ENCODE results near the gene SMARCC1.
"Not testable (repeated sequence)": the region's sequence is repeated elsewhere in the genome, so short reads cannot be mapped to it uniquely, and the experiment has no call there.

Gene SMARCC1

GRCh38 chr3:47762233-47762632 lies 19.5 kb downstream of the SMARCC1 start:
- DNase-seq, result no peak

GRCh38 chr3:47761046-47761445 lies 20.6 kb downstream of the SMARCC1 start:
- no peak for DNase-seq

GRCh38 chr3:47760207-47760606 lies 21.5 kb downstream of the SMARCC1 start:
- not testable (repeated sequence) for DNase-seq

- no peak for DNase-seq
These were observed 23.2 kb downstream of the SMARCC1 start for GRCh38 chr3:47758261-47759025.

- no peak for DNase-seq
These were observed 29.0 kb downstream of the SMARCC1 start for GRCh38 chr3:47752716-47753115.

GRCh38 chr3:47750811-47751354 lies 30.8 kb downstream of the SMARCC1 start:
- not testable (repeated sequence) for DNase-seq

GRCh38 chr3:47747558-47747957 lies 34.1 kb downstream of the SMARCC1 start:
- no peak for DNase-seq

- DNase-seq, result no peak
These were observed 35.4 kb downstream of the SMARCC1 start for GRCh38 chr3:47746264-47746663.

- DNase-seq, result no peak
These were observed 37.8 kb downstream of the SMARCC1 start for GRCh38 chr3:47743855-47744254.

GRCh38 chr3:47743352-47743751 lies 38.3 kb downstream of the SMARCC1 start:
- DNase-seq, result not testable (repeated sequence)

- DNase-seq, result no peak
These were observed 39.8 kb downstream of the SMARCC1 start for GRCh38 chr3:47741925-47742324.

GRCh38 chr3:47732143-47732542 lies 49.5 kb downstream of the SMARCC1 start:
- DNase-seq, result no peak

- no peak for DNase-seq
These were observed 50.6 kb downstream of the SMARCC1 start for GRCh38 chr3:47731061-47731460.

GRCh38 chr3:47722859-47723258 lies 58.8 kb downstream of the SMARCC1 start:
- DNase-seq, result no peak

GRCh38 chr3:47717448-47717847 lies 64.2 kb downstream of the SMARCC1 start:
- not testable (repeated sequence) for DNase-seq

GRCh38 chr3:47716656-47717055 lies 65.0 kb downstream of the SMARCC1 start:
- DNase-seq, result no peak

- DNase-seq, result no peak
These were observed 65.8 kb downstream of the SMARCC1 start for GRCh38 chr3:47715928-47716327.

- no peak for DNase-seq
These were observed 67.1 kb downstream of the SMARCC1 start for GRCh38 chr3:47714606-47715005.

- no peak for DNase-seq
These were observed 68.0 kb downstream of the SMARCC1 start for GRCh38 chr3:47713655-47714054.

GRCh38 chr3:47712398-47712797 lies 69.3 kb downstream of the SMARCC1 start:
- DNase-seq, result no peak

- no peak for DNase-seq
These were observed 70.1 kb downstream of the SMARCC1 start for GRCh38 chr3:47711596-47711995.

GRCh38 chr3:47705391-47705790 lies 76.3 kb downstream of the SMARCC1 start:
- DNase-seq, result no peak

- no peak for DNase-seq
These were observed 77.5 kb downstream of the SMARCC1 start for GRCh38 chr3:47704237-47704612.

GRCh38 chr3:47701388-47701787 lies 80.3 kb downstream of the SMARCC1 start:
- no peak for DNase-seq

GRCh38 chr3:47692158-47692557 lies 89.5 kb downstream of the SMARCC1 start:
- no peak for DNase-seq

All from DMS 273 treated with DMSO at 0.1 percent for 48 hours (cell line).